PC-3 (cell line): ENCODE measurements around the gene SYDE2. TPM values are rescaled to one million over a fixed set of nuclear protein-coding genes. Genes with fewer than 3 reads are reported as not detected.

Experiments
- ATAC-seq: fragments of 200-7000 bp; cut with Tn5 transposase; 2 replicates; pipeline ENCODE4 v1.9.1; 2020; ENCODE audit warnings: mild to moderate bottlenecking, moderate library complexity
- BruUV-seq: library from RNA; stranded (reverse); fragments of 400-500 nt; replicated peaks from 2 replicates; lab custom pipeline; 2021; lab: Mats Ljungman, UMichigan
- CTCF ChIA-PET: fragments of 300-600 bp; sonication (Branson Sonifier 250); formaldehyde crosslinking; loops from one replicate; lab custom pipeline; 2022; ENCODE audit warnings: antibody characterized with exemption; lab: Charles Lee
- POLR2A ChIA-PET: fragments of 300-600 bp; sonication (Branson Sonifier 250); formaldehyde crosslinking; loops from one replicate; lab custom pipeline; 2022; ENCODE audit warnings: antibody characterized with exemption; ENCODE audit not compliant: unreplicated experiment; lab: Charles Lee
- DNase-seq: peaks from one replicate; pipeline ENCODE4 v3.0.0-alpha.2; 2015
- H2AFZ ChIP-seq: fragments of 300-600 bp; sonication (generic); 2 replicates; pipeline ENCODE4 v1.6.0; 2016; ENCODE audit warnings: antibody characterized with exemption, low read length
- H3F3A ChIP-seq: fragments of 300-600 bp; sonication (generic); one replicate; pipeline ENCODE4 v1.6.0; 2017; ENCODE audit warnings: antibody characterized with exemption, low read length, control low read depth, mild to moderate bottlenecking; ENCODE audit not compliant: unreplicated experiment
- H3K27ac ChIP-seq: fragments of 300-600 bp; sonication (generic); 2 replicates; pipeline ENCODE4 v1.5.1; 2016; ENCODE audit warnings: mild to moderate bottlenecking, low read length
- H3K27me3 ChIP-seq: fragments of 300-600 bp; sonication (generic); 2 replicates; pipeline ENCODE4 v1.6.1; 2016; ENCODE audit warnings: low read length, mixed read lengths
- H3K36me3 ChIP-seq: fragments of 300-600 bp; sonication (generic); 2 replicates; pipeline ENCODE4 v1.6.1; 2016; ENCODE audit warnings: low read depth, mixed run types, low read length, mixed read lengths
- H3K4me1 ChIP-seq: fragments of 300-600 bp; sonication (generic); 2 replicates; pipeline ENCODE4 v1.5.1; 2016; ENCODE audit warnings: low read length; ENCODE audit not compliant: insufficient read depth
- H3K4me2 ChIP-seq: fragments of 300-600 bp; sonication (generic); 2 replicates; pipeline ENCODE4 v1.6.0; 2016; ENCODE audit warnings: low read length
- H3K4me3 ChIP-seq: fragments of 300-600 bp; sonication (generic); 2 replicates; pipeline ENCODE4 v1.5.1; 2016; ENCODE audit warnings: mild to moderate bottlenecking, low read length, mixed read lengths
- H3K79me2 ChIP-seq: fragments of 300-600 bp; sonication (generic); 2 replicates; pipeline ENCODE4 v1.6.1; 2017; ENCODE audit warnings: low read length, mixed read lengths
- H3K9ac ChIP-seq: fragments of 300-600 bp; sonication (generic); 2 replicates; pipeline ENCODE4 v1.6.0; 2016; ENCODE audit warnings: mild to moderate bottlenecking, low read length
- H3K9me2 ChIP-seq: fragments of 300-600 bp; sonication (generic); replicated peaks from 2 replicates; pipeline ENCODE4 v1.6.1; 2016; ENCODE audit warnings: mixed run types, low read length, mixed read lengths
- H3K9me3 ChIP-seq: fragments of 300-600 bp; sonication (generic); 2 replicates; pipeline ENCODE4 v1.6.1; 2016; ENCODE audit warnings: low read length, mixed read lengths
- H4K20me1 ChIP-seq: fragments of 300-600 bp; sonication (generic); 2 replicates; pipeline ENCODE4 v1.6.1; 2016; ENCODE audit warnings: low read length, mixed read lengths
- EZH2 ChIP-seq: fragments of 300-600 bp; sonication (generic); IDR thresholded peaks from one replicate; pipeline ENCODE4 v1.6.1; 2017; ENCODE audit warnings: antibody characterized with exemption, mild to moderate bottlenecking, low read length; ENCODE audit not compliant: unreplicated experiment
- EZH2phosphoT487 ChIP-seq: fragments of 300-600 bp; sonication (generic); IDR thresholded peaks from 2 replicates; pipeline ENCODE4 v1.6.1; 2018; ENCODE audit warnings: mild to moderate bottlenecking, antibody characterized with exemption, low read length, borderline replicate concordance
- intact Hi-C: fragments of 100-400 bp; cut with micrococcal nuclease; formaldehyde crosslinking; loops from 2 replicates; pipeline ENCODE4 v1.9.0; 2023
- total RNA-seq: library from RNA; depleted of rRNA; stranded (reverse); fragments of >200 nt; gene quantifications from 2 replicates; pipeline ENCODE4 v1.2.3, GENCODE V29; 2014
- TF ChIP-seq, protein P1 (sequence below): fragments of 300-600 bp; sonication (generic); conservative IDR thresholded peaks from 2 replicates; pipeline ENCODE4 v1.5.1; 2017; ENCODE audit warnings: antibody characterized with exemption, low read depth, mild to moderate bottlenecking, low read length

The SYDE2 gene
- total RNA-seq, 1 experiment from 2014 or later: 4.4 TPM

DNA sequence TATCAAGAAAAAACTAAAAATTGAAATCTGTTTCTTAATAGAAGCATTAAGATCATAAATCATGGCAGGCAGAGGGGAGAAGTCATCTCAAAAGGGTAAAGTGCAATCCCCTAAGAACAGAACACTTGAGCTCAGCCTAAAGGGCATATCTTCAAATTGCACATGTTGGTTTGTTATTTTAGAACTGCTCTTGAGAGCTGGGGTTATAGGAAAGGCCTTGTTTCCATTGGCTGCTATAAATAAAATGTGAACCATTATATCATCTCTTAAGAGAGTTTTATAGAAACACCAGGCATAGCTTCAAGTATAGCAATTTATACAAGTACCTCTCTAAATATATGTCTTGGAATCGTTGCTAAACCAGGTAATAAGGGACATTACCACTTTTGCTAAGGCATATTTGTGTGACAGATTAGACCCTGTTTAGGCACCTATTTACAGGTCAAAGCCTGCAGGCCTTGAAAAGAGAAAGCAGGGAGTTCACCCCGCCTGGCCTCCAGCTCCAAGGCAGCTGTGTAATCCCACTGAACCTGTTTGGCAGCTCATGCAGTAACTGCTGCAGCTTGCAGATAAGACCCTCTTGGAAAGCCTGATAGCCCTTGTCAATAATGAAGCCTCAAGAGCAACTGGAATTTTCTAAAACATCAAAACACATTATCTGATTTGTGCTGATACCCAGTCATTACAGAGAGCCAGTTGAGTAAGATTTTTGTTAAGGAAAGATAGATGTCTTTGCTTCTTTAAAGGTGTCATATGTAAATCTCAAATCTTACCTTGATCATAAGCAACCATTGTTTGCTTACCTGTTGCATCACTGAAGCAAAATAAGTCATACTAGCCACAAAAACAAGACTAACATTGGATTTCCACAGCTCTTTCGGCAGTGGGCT, 24.2 kb upstream of the SYDE2 start:
- DNase-seq (peak; percentile 72), ATAC-seq (peak; percentile 38; the same call in 1 of the 2 replicates)
- H3K27ac ChIP-seq: peak overlapping the region; percentile 4; the same call in 1 of the 2 replicates
- no peaks in the 10 kb centered on the region for H3F3A ChIP-seq
- ChIA-PET CTCF (interaction anchor here (0.9 kb wide), 1 partner anchor 10 kb away, joined by 4 read pairs; no protein-coding TSS in a partner anchor), POLR2A (interaction anchor here (0.7 kb wide), 1 partner anchor 1424 kb away, joined by 3 read pairs; no protein-coding TSS in a partner anchor)
- no peaks in the 10 kb centered on the region for H3K9me3 ChIP-seq
- BruUV-seq: no TSS peak
- H3K4me3 ChIP-seq: no peak overlapping the region
- 0 out of 2 replicates have a peak overlapping the region, but pooled peaks have one; percentile 32 for H2AFZ ChIP-seq
- TF ChIP-seq, protein P1, sequence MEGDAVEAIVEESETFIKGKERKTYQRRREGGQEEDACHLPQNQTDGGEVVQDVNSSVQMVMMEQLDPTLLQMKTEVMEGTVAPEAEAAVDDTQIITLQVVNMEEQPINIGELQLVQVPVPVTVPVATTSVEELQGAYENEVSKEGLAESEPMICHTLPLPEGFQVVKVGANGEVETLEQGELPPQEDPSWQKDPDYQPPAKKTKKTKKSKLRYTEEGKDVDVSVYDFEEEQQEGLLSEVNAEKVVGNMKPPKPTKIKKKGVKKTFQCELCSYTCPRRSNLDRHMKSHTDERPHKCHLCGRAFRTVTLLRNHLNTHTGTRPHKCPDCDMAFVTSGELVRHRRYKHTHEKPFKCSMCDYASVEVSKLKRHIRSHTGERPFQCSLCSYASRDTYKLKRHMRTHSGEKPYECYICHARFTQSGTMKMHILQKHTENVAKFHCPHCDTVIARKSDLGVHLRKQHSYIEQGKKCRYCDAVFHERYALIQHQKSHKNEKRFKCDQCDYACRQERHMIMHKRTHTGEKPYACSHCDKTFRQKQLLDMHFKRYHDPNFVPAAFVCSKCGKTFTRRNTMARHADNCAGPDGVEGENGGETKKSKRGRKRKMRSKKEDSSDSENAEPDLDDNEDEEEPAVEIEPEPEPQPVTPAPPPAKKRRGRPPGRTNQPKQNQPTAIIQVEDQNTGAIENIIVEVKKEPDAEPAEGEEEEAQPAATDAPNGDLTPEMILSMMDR: no peak
- no peak for TF ChIP-seq EZH2
- no peak for TF ChIP-seq EZH2phosphoT487
- no peaks in the 10 kb centered on the region for H3K27me3 ChIP-seq
- no peaks in the 10 kb centered on the region for H4K20me1 ChIP-seq
- H3K4me1 ChIP-seq: peaks cover 20% of the 10 kb centered on the region
- no peaks in the 10 kb centered on the region for H3K79me2 ChIP-seq
- H3K36me3 ChIP-seq: no peaks in the 10 kb centered on the region
- no peak overlapping the region for H3K9ac ChIP-seq
- peak overlapping the region; percentile 56 for H3K4me2 ChIP-seq
- intact Hi-C loops: no loop called here
- no peaks in the 10 kb centered on the region for H3K9me2 ChIP-seq

GRCh38 chr1:85224295-85224694, 23.5 kb upstream of the SYDE2 start:
- no TSS peak for BruUV-seq
- H3K9me3 ChIP-seq: no peaks in the 10 kb centered on the region
- no peak overlapping the region for H3K4me3 ChIP-seq
- no peak for ATAC-seq
- no peak overlapping the region for H3K4me2 ChIP-seq
- H3F3A ChIP-seq: no peaks in the 10 kb centered on the region
- no peak for DNase-seq
- H2AFZ ChIP-seq: no peak overlapping the region
- no peak overlapping the region for H3K27ac ChIP-seq
- H3K36me3 ChIP-seq: no peaks in the 10 kb centered on the region
- CTCF ChIA-PET: interaction anchor here (0.6 to 0.9 kb wide), 2 partner anchors 9 to 85 kb away, joined by 4 read pairs; no protein-coding TSS in a partner anchor
- no peaks in the 10 kb centered on the region for H3K9me2 ChIP-seq
- H3K9ac ChIP-seq: no peak overlapping the region
- no peaks in the 10 kb centered on the region for H3K79me2 ChIP-seq
- TF ChIP-seq, protein P1: no peak
- TF ChIP-seq EZH2 (no peak), EZH2phosphoT487 (no peak)
- no peaks in the 10 kb centered on the region for H4K20me1 ChIP-seq
- H3K27me3 ChIP-seq: no peaks in the 10 kb centered on the region
- POLR2A ChIA-PET: interaction anchor here (0.7 kb wide), 1 partner anchor 1424 kb away, joined by 3 read pairs; no protein-coding TSS in a partner anchor
- intact Hi-C loops: no loop called here
- peaks cover 20% of the 10 kb centered on the region for H3K4me1 ChIP-seq
